SK-N-SH treated with all-trans-retinoic acid at 6 μM for 48 hours (cell line): ENCODE data around the gene CTNNA3.

Source experiments
- ARNTL ChIP-seq: fragments of 450-650 bp; formaldehyde crosslinking; IDR thresholded peaks from 2 replicates; pipeline ENCODE4 v1.5.0; 2020; ENCODE audit warnings: low read depth, mild to moderate bottlenecking, moderate library complexity, borderline replicate concordance
- ZNF565 ChIP-seq: fragments of 450-650 bp; formaldehyde crosslinking; conservative IDR thresholded peaks from 2 replicates; pipeline ENCODE4 v1.5.0; 2020; ENCODE audit warnings: low read depth, mild to moderate bottlenecking, moderate library complexity
- ZNF70 ChIP-seq: fragments of 450-650 bp; formaldehyde crosslinking; IDR thresholded peaks from 2 replicates; pipeline ENCODE4 v1.5.0; 2020; ENCODE audit warnings: mild to moderate bottlenecking, moderate library complexity

DNA sequence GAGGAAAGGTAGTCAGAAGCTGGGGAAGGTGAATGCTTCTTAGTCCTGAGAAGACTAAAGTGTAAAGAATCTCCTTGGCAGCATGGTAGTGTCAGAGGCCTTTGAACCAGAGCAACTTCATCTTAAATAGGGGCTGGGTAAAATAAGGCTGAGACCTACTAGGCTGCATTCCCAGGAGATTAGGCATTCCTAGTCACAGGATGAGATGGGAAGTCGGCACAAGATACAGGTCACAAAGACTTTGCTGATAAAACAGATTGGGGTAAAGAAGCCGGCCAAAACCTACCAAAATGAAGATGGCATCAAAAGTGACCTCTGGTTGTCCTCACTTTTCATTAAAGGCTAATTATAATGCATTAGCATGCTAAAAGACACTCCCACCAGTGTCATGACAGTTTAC, 418.6 kb downstream of the CTNNA3 start:
- TF ChIP-seq ARNTL (CRISPR knock-in tag): no peak
- no peak for TF ChIP-seq ZNF70 (CRISPR knock-in tag)
- TF ChIP-seq ZNF565 (CRISPR knock-in tag): no peak
